IPS DF 4.7 (cell line): ENCODE data around the gene MAU2.
"Not testable (repeated sequence)": the region's sequence is repeated elsewhere in the genome, so short reads cannot be mapped to it uniquely, and the experiment has no call there.

Experiments
- DNase-seq: peaks from one replicate; pipeline ENCODE4 v3.0.0-alpha.2; 2013; ENCODE audit warnings: low spot score; ENCODE audit errors: extremely low read depth

Gene MAU2

DNA sequence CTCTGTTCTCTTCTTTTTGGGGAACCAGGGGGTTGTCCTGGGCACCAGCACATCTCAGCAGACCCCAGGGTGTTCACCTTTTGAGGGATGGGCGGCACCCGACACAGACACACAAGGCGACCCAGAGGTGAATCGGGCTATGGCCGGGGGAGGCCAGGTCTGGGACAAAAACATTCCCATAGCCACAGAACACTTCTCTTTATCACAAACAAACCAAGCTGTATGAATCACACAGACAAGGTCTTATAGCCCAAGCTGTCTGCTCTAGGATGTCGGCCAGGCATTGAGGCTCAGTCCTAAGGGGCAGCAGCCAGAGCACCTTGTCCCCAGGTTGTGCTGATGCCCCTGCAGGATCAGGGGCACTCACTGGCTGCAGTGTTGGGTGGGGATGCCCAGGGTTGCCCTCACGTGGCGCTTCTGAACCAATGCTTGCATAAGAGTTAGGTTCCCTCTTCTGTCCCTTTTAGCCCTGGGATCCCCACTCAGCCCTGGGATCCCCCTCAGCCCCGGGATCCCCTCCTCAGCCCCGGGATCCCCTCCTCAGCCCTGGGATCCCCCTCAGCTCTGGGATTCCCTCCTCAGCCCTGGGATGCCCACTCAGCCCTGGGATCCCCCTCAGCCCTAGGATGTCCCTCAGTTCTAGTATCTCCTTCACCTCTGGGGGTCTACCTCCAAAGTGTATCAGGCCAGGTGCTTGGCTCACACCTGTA lies 26.9 kb downstream of the MAU2 start:
- DNase-seq, result no peak

- no peak for DNase-seq
These were observed 27.6 kb downstream of the MAU2 start for GRCh38 chr19:19348266-19348665.

DNA sequence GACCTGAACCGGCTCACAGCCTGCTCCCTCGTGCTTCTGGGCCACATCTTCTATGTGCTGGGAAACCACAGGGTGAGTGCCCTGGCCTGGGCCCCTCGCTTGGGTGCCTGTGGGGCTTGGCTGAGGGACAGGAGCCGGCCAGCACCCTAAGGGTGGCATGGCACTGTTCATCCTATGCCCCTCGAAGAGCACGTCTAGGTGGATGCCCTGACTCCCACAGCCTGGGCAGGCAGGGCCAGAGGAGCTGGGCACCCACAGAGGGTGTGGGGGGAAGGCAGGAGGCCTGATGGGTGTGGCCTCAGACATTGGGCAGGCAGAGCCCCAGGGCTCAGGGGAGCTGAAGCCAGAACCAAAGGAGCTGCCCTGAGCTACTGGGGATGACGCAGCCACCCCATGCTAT lies 28.7 kb downstream of the MAU2 start:
- DNase-seq, result no peak

DNA sequence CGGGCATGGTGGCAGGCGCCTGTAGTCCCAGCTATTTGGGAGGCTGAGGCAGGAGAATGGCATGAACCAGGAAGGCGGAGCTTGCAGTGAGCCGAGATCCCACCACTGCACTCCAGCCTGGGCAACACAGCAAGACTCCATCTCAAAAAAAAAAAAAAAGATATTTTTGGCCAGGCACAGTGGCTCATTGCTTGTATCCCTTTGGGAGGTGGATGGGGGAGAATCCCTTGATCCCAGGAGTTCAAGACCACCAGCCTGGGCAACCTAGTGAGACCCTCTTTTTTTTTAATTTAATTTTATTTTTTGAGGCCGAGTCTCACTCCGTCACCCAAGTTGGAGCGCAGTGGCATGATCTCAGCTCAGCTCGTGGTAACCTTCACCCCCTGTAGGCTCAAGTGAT lies 30.1 kb downstream of the MAU2 start:
- DNase-seq, result not testable (repeated sequence)

GRCh38 chr19:19352823-19353222 lies 32.2 kb downstream of the MAU2 start:
- DNase-seq, result no peak

DNA sequence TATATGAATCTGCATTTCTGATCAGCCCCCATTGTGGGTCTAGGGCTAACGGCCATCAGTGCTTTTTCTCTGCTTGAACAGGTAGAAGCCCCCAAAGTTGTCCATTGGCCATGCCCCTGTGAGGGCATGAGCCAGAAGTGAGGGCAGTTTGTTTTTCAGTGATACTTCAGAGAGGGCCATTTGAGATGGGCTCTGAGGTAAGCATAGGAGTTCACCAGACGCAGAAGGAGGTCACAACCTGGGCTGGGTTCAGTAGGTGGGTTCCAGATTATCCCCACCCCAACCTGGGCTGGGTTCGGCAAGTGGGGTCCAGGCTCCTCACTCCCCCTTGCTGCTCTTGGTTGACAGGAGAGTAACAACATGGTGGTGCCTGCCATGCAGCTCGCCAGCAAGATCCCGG lies 33.4 kb downstream of the MAU2 start:
- no peak for DNase-seq

DNA sequence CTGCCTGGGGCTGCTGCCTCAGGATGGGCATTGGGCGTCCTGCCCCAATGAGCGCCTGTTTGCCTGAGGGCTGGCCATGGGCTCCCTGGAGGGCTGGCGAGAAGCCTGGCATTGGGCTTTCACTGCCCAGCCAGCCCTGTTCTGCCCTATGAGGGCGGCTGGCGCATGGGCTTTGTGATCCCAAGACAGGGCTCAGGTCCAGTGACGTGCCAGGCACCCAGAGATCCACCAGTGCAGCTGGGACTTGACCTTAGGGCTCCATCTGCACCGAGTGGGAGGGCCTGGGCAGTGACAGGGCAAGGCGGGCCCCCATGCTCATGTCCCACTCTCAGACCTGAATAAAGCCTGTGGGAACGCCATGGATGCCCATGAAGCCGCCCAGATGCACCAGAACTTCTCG lies 34.3 kb downstream of the MAU2 start:
- DNase-seq, result no peak

GRCh38 chr19:19355606-19356139 lies 35.0 kb downstream of the MAU2 start:
- DNase-seq, result no peak

GRCh38 chr19:19356500-19356899 lies 35.9 kb downstream of the MAU2 start:
- DNase-seq, result no peak

DNA sequence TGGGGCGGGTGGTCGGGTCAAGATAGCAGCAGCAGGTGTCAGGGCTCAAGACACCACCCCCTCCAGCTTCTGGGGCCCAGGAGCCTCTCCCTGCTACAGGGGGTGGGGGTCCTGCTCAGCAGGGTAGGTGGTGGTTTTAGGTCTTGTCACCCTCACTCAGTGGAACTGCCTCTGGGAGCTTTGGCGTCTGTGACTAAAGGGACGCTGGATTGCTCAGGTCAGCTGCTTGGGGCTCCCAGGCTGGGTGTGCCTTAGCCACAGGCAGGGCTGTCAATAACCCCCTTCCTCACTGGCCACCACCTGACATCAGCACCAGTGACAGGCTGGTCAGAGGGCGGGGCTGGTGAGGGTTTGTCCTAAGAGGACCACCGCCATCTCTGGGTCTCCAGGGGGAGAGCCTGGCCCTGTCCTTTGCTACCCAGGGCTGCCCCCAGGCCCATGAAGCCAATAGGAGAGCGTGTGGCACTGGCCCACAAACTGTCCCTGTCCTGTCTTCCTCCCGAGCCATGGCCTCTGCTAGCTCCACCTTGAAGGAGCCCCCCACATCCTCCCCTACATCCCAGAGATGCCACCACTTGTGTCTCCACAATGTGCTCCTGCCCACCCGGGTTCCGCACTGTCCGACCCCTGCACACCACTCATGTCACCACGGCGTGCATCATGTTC lies 36.4 kb downstream of the MAU2 start:
- no peak for DNase-seq

DNA sequence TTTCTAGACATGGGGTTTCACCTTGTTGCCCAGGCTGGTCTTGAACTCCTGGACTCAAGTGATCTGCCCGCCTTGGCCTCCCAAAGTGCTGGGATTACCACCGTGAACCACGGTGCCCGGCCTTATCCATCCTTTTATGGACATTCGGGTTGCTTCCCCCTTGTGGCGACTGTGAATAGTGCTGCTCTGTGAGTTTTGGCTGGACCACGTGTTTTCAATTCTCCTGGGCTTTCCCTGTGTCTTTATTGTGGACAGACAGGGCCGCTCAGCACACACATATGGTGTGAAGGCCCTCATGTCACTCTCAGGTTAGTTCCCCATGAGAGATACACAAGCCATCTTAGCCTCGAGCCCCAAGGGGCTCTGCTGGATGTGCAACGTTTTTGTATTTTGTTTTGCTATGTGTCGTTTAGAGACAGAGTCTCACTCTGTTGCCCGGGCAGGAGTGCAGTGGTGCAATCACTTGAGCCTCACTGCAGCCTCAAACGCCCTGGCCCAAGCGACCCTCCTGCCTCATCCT lies 40.5 kb downstream of the MAU2 start:
- DNase-seq, result no peak

DNA sequence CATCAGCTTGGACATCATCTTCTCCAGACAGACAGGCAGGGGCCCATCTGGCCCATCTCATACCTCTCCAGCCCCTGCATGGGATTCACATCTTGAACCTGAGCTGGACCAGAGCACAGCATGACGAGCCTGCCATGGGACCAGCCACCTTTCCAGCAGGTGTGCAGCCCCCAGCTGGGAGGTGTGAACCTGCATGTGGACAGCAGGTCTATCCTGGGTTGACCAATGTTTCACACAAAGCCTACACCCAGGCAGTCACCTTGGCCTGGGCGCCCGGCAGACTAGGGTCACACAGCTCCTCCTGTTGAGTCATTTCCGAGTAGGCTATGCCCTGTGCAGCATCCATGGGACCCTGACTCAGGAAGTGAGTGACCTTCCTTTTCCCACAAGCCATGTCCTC lies 41.4 kb downstream of the MAU2 start:
- DNase-seq, result no peak

DNA sequence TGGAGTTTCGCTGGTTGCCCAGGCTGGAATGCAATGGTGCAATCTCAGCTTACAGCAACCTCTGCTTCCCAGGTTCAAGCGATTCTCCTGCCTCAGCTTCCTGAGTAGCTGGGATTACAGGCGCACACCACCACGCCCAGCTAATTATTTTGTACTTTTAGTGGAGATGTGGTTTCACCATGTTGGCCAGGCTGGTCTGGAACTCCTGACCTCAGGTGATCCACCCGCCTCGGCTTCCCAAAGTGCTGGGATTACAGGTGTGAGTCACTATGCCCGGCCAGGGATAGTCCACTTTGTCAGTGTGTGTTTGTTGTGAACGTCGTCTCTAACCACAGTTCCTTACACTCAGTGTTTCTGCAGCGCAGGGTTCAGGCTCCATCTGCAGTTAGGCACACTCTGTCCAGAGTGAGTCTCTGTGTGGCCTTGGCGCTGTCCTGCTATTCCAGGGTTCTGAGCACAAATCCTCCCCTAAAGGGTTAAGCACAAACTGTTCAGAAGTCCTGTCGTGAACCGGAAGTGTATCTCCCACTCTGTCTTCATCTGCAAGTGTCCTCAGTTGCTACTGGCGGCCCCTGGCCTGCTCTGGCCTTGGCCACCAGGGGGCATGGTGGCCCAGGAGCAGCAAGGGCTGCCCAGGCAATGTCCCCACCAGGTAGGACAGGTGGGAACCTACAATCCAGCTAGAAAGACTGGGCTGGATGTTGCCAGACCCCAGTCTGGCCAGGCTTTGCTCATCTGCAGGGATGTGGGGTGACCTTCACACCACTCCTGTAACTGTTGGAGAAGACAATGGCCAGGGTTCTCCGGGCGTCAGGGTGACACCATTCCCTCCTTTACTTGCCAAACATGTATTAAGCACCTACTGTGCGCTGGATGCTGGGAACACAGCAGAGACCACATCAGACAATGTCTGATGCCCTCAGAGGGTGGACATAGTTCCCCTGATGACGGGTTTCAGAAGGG lies 46.1 kb downstream of the MAU2 start:
- DNase-seq, result peak; percentile 83

- DNase-seq, result no peak
These were observed 47.5 kb downstream of the MAU2 start for GRCh38 chr19:19368087-19368486.

DNA sequence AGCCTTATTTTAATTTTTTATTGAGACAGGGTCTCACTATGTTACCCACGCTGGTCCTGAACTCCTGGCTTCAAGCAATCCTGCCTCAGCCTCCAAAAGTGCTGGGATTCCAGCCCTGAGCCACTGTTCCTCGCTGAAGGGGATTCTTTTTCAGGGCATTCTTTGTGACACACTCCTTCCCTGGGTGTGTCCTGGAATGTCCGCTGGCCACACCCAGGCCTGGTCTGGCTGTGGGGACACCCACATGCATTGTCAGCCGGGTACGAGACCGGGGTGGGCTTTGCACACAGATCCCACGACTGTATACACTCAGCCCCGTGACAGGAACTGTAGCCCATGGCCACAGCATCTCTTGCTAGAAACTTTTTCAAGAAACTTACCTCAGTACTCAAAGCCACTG lies 50.4 kb downstream of the MAU2 start:
- DNase-seq, result no peak

- DNase-seq, result no peak
These were observed 52.2 kb downstream of the MAU2 start for GRCh38 chr19:19372656-19373416.

DNA sequence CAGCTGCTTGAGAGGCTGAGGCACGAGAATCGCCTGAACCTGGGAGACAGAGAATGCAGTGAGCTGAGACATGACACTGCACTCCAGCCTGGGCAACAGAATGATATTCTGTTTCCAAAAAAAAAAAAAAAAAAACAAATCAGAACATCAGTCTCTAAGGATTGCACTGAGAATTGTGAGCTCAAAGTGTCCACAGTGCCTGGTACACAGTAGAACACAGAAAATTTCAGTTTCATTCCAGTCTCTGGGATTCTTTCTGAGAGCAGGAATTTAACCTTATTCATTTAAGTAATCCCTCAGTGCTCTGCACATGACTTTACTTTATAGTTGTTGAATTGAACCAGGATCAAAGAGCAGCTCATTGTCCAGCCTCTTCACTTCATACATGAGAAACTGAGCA lies 58.9 kb downstream of the MAU2 start:
- DNase-seq, result no peak

DNA sequence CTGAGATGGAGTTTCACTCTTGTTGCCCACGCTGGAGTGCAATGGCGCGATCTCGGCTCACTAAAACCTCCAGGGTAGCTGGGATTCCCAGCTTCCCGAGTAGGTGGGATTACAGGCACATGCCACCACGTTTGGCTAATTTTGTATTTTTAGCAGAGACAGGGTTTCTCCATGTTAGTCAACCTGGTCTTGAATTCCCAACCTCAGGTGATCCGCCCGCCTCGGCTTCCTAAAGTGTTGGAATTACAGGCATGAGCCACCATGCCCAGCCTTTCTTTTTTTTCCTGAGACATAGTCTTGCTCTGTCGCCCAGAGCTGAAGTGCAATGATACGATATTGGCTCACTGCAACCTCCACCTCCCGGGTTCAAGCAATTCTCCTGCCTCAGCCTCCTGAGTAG lies 59.7 kb downstream of the MAU2 start:
- not testable (repeated sequence) for DNase-seq

GRCh38 chr19:19381007-19381926 lies 60.6 kb downstream of the MAU2 start:
- DNase-seq, result no peak

- DNase-seq, result no peak
These were observed 61.5 kb downstream of the MAU2 start for GRCh38 chr19:19382118-19382517.
